ENCODE measurements around the gene CCDC71L.

Gene CCDC71L

GRCh38 chr7:106659166-106659962 is 1.6 kb downstream of the CCDC71L start:
- DNase-seq (ENCODE audit: low read depth): no peak

GRCh38 chr7:106658316-106659165 is 2.4 kb downstream of the CCDC71L start:
- DNase-seq (ENCODE audit: low read depth): no peak

GRCh38 chr7:106657085-106657991 is 3.6 kb downstream of the CCDC71L start:
- no peak for DNase-seq (ENCODE audit: low read depth)

GRCh38 chr7:106655703-106656498 is 5.1 kb downstream of the CCDC71L start:
- no peak for DNase-seq (ENCODE audit: low read depth)

- DNase-seq (ENCODE audit: low read depth): no peak
Measured at GRCh38 chr7:106653488-106653887, 7.5 kb downstream of the CCDC71L start.

GRCh38 chr7:106652909-106653308 is 8.0 kb downstream of the CCDC71L start:
- no peak for DNase-seq (ENCODE audit: low read depth)

- DNase-seq (ENCODE audit: low read depth): no peak
Measured at GRCh38 chr7:106652092-106652491, 8.9 kb downstream of the CCDC71L start.

GRCh38 chr7:106646256-106646655 is 14.7 kb downstream of the CCDC71L start:
- no peak for DNase-seq (ENCODE audit: low read depth)

- no peak for DNase-seq (ENCODE audit: low read depth)
Measured at GRCh38 chr7:106644999-106645398, 16.0 kb downstream of the CCDC71L start.

GRCh38 chr7:106643216-106644000 is 17.6 kb downstream of the CCDC71L start:
- no peak for DNase-seq (ENCODE audit: low read depth)

- no peak for DNase-seq (ENCODE audit: low read depth)
Measured at GRCh38 chr7:106641416-106641815, 19.5 kb downstream of the CCDC71L start.

GRCh38 chr7:106640368-106641141 is 20.4 kb downstream of the CCDC71L start:
- DNase-seq (ENCODE audit: low read depth): no peak

GRCh38 chr7:106639476-106640334 is 21.3 kb downstream of the CCDC71L start:
- no peak for DNase-seq (ENCODE audit: low read depth)

- no peak for DNase-seq (ENCODE audit: low read depth)
Measured at GRCh38 chr7:106635411-106635810, 25.5 kb downstream of the CCDC71L start.

- no peak for DNase-seq (ENCODE audit: low read depth)
Measured at GRCh38 chr7:106634958-106635357, 26.0 kb downstream of the CCDC71L start.

GRCh38 chr7:106630648-106631047 is 30.3 kb downstream of the CCDC71L start:
- DNase-seq (ENCODE audit: low read depth): no peak

- DNase-seq (ENCODE audit: low read depth): no peak
Measured at GRCh38 chr7:106629516-106629915, 31.4 kb downstream of the CCDC71L start.

- no peak for DNase-seq (ENCODE audit: low read depth)
Measured at GRCh38 chr7:106626376-106627164, 34.4 kb downstream of the CCDC71L start.
